ENCODE data around the gene NPTX1.

DNA sequence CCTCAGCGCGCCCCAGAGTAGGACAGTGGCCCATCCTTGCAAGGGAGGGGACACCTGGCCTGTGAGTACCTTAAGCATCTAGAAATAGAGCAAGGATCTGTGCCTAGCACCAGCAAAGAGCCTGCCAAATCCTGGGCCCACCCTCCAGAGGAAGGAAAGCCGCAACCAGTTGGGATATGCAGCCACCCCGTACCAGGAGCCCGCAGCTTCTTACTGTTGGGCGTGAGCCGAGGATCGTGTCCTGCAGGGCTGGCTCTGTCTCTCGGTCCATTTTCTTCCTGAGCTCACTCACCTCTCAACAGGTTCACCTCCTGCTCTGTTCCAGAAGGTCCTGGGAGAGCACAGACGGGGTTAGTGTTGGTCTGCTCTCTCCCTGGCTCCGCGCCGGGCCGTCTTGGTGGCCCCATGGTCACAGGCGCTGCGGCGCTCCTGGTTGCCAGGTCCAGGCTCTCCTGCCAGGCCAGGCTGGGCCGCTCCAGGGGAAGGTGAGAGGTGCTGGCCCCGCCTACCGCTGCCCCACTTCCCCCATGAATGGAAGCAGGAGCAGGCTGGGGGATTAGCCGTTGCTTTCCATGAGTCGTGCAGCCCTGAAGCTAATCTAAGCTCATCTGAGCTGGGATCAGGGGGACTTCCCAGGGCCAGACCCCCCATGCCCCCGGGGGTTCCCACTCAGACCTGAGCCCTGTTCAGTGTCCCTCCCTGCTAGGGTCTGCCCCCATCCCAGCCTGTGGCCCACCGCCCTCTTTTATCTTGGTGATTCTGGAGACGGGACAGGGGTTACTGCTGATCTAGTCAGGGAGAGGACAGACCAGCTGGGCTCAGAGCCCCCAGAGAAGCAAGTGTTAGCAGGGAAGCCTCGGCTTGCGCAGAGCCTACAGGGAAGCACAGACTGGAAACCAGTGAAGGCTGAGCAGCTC is 48.8 kb downstream of the NPTX1 start:
- TF ChIP-seq ZNF384 (IDR thresholded peaks at IDR 0.05) (no peak), HDGF (IDR thresholded peaks at IDR 0.05; ENCODE audit: borderline replicate concordance) (no peak)

All from HEK293T (cell line).